Vagina (tissue), 2 donors: Measurements from ENCODE around the gene ADAMTSL5. TPM values are rescaled to one million over a fixed set of nuclear protein-coding genes. Genes with fewer than 3 reads are reported as not detected.
A peak's percentile ranks its signal among the peaks of the same experiment; 100 is the strongest.
"Not testable (repeated sequence)": the region's sequence is repeated elsewhere in the genome, so short reads cannot be mapped to it uniquely, and the experiment has no call there.

Source experiments
- DNase-seq, 2 donors: peaks; one replicate each; pipeline ENCODE4 v3.0.0-alpha.2; 2017; ENCODE audit errors: extremely low spot score in 2 of 2
- H3K27ac ChIP-seq: fragments of 200-600 bp; sonication (generic); one replicate; pipeline ENCODE4 v1.5.1; 2019
- H3K27me3 ChIP-seq: fragments of 200-600 bp; sonication (generic); one replicate; pipeline ENCODE4 v1.5.1; 2019
- H3K36me3 ChIP-seq, 2 donors: fragments of 200-600 bp; sonication (generic); one replicate each; pipeline ENCODE4 v1.5.1; 2017 to 2019
- H3K4me1 ChIP-seq: fragments of 200-600 bp; sonication (generic); one replicate; pipeline ENCODE4 v1.5.1; 2019
- H3K4me3 ChIP-seq, 2 donors: fragments of 200-600 bp; sonication (generic); 1 replicate in 1 of 2; 2 replicates in 1 of 2; pipeline ENCODE4 v1.5.1; 2016 to 2019
- H3K9me3 ChIP-seq: fragments of 200-600 bp; sonication (generic); one replicate; pipeline ENCODE4 v1.5.1; 2019
- POLR2A ChIP-seq, 2 donors: fragments of 450-650 bp; IDR thresholded peaks; one replicate each; pipeline ENCODE4 v1.6.1; 2017; ENCODE audit warnings: antibody characterized with exemption in 2 of 2, mild to moderate bottlenecking in 2 of 2, moderate library complexity in 2 of 2
- POLR2AphosphoS5 ChIP-seq, 2 donors: sonication (generic); formaldehyde crosslinking; IDR thresholded peaks; one replicate each; pipeline ENCODE4 v1.9.0; 2017; ENCODE audit warnings: antibody characterized with exemption in 2 of 2, mild to moderate bottlenecking in 2 of 2, low read depth in 1 of 2; ENCODE audit not compliant: insufficient read depth in 1 of 2
- intact Hi-C: fragments of 100-400 bp; cut with DNase I; formaldehyde crosslinking; loops from one replicate; pipeline ENCODE4 v1.15.1; 2023
- total RNA-seq: library from RNA; depleted of rRNA; stranded (reverse); fragments of >200 nt; gene quantifications from one replicate; pipeline ENCODE4 v1.2.3, GENCODE V29; 2016
- TF ChIP-seq, protein P1 (sequence below), 3 experiments: fragments of 450-650 bp in 2 of 3; fragments of 200-600 bp in 1 of 3; sonication (generic) in 1 of 3; IDR thresholded peaks; one replicate each; pipeline ENCODE4 v1.5.1; 2017 to 2019; ENCODE audit warnings: antibody characterized with exemption in 3 of 3, mild to moderate bottlenecking in 2 of 3, moderate library complexity in 2 of 3

ADAMTSL5 gene
- total RNA-seq, 1 donor from 2014 or later = 22.6 TPM

GRCh38 chr19:1540365-1540925 is 27.6 kb upstream of the ADAMTSL5 start:
- Histone ChIP-seq H3K9me3 (no peaks in the 10 kb centered on the region), H3K4me3 (peak overlapping the region in 1 of 2 donors; percentile 4), H3K36me3 (no peaks in the 10 kb centered on the region), H3K27ac (peak overlapping the region; percentile 48), H3K27me3 (no peaks in the 10 kb centered on the region), H3K4me1 (peaks cover 7% of the 10 kb centered on the region)
- no peak for TF ChIP-seq POLR2AphosphoS5 (IDR thresholded peaks at IDR 0.05; ENCODE audit: insufficient read depth in 1 of 2, low read depth in 1 of 2)
- TF ChIP-seq, protein P1, sequence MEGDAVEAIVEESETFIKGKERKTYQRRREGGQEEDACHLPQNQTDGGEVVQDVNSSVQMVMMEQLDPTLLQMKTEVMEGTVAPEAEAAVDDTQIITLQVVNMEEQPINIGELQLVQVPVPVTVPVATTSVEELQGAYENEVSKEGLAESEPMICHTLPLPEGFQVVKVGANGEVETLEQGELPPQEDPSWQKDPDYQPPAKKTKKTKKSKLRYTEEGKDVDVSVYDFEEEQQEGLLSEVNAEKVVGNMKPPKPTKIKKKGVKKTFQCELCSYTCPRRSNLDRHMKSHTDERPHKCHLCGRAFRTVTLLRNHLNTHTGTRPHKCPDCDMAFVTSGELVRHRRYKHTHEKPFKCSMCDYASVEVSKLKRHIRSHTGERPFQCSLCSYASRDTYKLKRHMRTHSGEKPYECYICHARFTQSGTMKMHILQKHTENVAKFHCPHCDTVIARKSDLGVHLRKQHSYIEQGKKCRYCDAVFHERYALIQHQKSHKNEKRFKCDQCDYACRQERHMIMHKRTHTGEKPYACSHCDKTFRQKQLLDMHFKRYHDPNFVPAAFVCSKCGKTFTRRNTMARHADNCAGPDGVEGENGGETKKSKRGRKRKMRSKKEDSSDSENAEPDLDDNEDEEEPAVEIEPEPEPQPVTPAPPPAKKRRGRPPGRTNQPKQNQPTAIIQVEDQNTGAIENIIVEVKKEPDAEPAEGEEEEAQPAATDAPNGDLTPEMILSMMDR (IDR thresholded peaks at IDR 0.05) = no peak
- no peak for TF ChIP-seq POLR2A (IDR thresholded peaks at IDR 0.05)
- no peak for DNase-seq
- intact Hi-C loops = no loop called here

DNA sequence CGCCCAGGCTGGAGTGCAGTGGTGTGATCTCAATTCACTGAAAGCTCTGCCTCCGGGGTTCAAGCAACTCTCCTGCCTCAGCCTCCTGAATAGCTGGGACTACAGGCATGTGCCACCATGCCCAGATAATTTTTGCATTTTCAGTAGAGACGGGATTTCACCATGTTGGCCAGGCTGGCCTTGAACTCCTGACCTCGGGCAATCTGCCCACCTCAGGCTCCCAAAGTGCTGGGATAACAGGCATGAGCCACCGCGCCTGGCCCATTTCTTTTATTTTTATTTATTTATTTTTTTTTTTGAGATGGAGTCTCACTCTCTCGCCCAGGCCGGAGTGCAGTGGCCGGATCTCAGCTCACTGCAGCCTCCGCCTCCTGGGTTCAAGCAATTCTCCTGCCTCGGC is 26.9 kb upstream of the ADAMTSL5 start:
- H3K4me1 ChIP-seq, H3K36me3 ChIP-seq, H3K4me3 ChIP-seq, H3K9me3 ChIP-seq, H3K27me3 ChIP-seq, DNase-seq, intact Hi-C loops: not testable (repeated sequence)
- peak overlapping the region; percentile 48 for H3K27ac ChIP-seq

GRCh38 chr19:1538978-1539377 is 26.2 kb upstream of the ADAMTSL5 start:
- Histone ChIP-seq H3K4me3 (peak overlapping the region in 1 of 2 donors; percentile 3), H3K27ac (no peak overlapping the region), H3K27me3 (no peaks in the 10 kb centered on the region), H3K9me3 (no peaks in the 10 kb centered on the region), H3K36me3 (no peaks in the 10 kb centered on the region), H3K4me1 (peaks cover 7% of the 10 kb centered on the region)
- no peak for DNase-seq
- intact Hi-C loops = no loop called here
- TF ChIP-seq POLR2A (IDR thresholded peaks at IDR 0.05) = no peak
- TF ChIP-seq, protein P1 (IDR thresholded peaks at IDR 0.05) = no peak
- TF ChIP-seq POLR2AphosphoS5 (IDR thresholded peaks at IDR 0.05; ENCODE audit: insufficient read depth in 1 of 2, low read depth in 1 of 2) = no peak

DNA sequence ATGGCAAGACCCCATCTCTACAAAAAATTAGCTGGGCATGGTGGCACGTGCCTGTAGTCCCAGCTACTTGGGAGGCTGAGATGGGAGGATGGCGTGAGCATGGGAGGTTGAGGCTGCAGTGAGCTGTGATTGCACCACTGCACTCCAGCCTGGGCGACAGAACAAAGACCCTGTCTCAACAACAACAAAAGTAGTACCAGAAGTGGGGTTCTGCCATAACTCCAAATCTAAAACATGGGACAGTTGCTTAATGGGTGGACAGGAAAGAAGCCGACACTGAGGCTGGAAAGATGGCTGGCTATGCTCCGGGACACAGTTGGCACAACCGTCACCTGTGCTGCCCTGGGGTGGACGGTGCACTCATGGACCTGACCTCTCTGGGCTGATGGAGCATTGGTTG is 22.9 kb upstream of the ADAMTSL5 start:
- intact Hi-C loops, H3K4me3 ChIP-seq, H3K36me3 ChIP-seq, H3K27ac ChIP-seq, H3K4me1 ChIP-seq, H3K27me3 ChIP-seq, H3K9me3 ChIP-seq, DNase-seq: not testable (repeated sequence)

- H3K9me3 ChIP-seq = no peaks in the 10 kb centered on the region
- H3K27me3 ChIP-seq = no peaks in the 10 kb centered on the region
- no peak overlapping the region for H3K27ac ChIP-seq
- peaks cover 7% of the 10 kb centered on the region for H3K4me1 ChIP-seq
- intact Hi-C loops = no loop called here
- H3K36me3 ChIP-seq = no peaks in the 10 kb centered on the region
- TF ChIP-seq POLR2AphosphoS5 (IDR thresholded peaks at IDR 0.05; ENCODE audit: insufficient read depth in 1 of 2, low read depth in 1 of 2) (no peak), POLR2A (IDR thresholded peaks at IDR 0.05) (no peak)
- TF ChIP-seq, protein P1 (IDR thresholded peaks at IDR 0.05) = no peak
- no peak for DNase-seq
- H3K4me3 ChIP-seq = no peak overlapping the region
Measured at GRCh38 chr19:1534972-1535371, 22.2 kb upstream of the ADAMTSL5 start.

DNA sequence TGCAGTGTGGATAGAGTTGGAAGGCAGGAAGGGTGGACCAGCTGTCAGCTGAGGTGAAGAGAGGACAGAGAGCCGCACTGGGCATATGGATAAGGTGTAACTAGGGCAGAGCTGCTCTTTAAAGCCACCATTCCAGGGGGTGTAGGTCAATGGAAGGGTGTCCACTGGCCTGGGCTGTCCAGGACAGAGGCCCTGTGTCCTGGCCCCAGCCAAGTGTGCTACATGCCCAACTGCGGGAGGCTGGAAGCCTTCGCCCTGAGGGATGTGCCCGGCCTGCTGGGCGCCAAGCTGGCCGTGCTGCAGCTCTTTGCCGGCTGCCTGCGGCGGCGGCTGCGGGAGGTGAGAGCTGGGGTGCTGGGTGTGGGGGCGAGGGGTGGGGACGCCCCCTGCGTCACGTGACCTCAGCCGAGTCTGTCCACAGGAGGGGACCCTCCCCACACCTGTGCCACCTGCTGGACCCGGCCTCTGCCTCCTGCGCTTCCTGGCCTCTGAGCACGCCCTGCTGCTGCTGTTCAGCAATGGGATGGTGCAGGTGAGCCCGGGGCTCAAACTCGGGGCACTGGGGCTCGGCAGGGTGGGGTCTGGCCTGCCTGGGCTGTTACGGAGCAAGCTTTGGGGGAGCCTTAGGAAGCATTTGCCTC is 20.8 kb upstream of the ADAMTSL5 start:
- DNase-seq = no peak
- Histone ChIP-seq H3K4me1 (peaks cover 2% of the 10 kb centered on the region), H3K36me3 (no peaks in the 10 kb centered on the region), H3K4me3 (no peak overlapping the region), H3K27ac (no peak overlapping the region), H3K9me3 (no peaks in the 10 kb centered on the region), H3K27me3 (no peaks in the 10 kb centered on the region)
- TF ChIP-seq POLR2AphosphoS5 (IDR thresholded peaks at IDR 0.05; ENCODE audit: insufficient read depth in 1 of 2, low read depth in 1 of 2) (no peak), POLR2A (IDR thresholded peaks at IDR 0.05) (no peak)
- TF ChIP-seq, protein P1 (IDR thresholded peaks at IDR 0.05) = no peak
- intact Hi-C loops = no loop called here
